PFSK-1 (cell line): Measurements from ENCODE around the gene C10orf71.

Source experiments
- FOXP2 ChIP-seq: optimal IDR thresholded peaks from 2 replicates; pipeline ENCODE3; 2011; ENCODE audit warnings: borderline replicate concordance, control low read depth, inconsistent platforms; ENCODE audit not compliant: insufficient read depth; ENCODE audit errors: extremely low read length, extremely low read depth
- POLR2AphosphoS5 ChIP-seq: IDR thresholded peaks from 2 replicates; pipeline ENCODE4 v1.6.1; 2012; ENCODE audit warnings: low read depth, mild to moderate bottlenecking, control low read depth, low read length, moderate library complexity
- REST ChIP-seq, 2 experiments: IDR thresholded peaks; 2 replicates each; pipeline versions ENCODE4 v1.6.1 to v1.8.0; 2011 to 2012; ENCODE audit warnings: low read depth in 2 of 2, low read length in 2 of 2, control low read depth in 1 of 2, inconsistent platforms in 1 of 2, mild to moderate bottlenecking in 1 of 2, moderate library complexity in 1 of 2; ENCODE audit not compliant: insufficient read depth in 1 of 2
- SIN3A ChIP-seq: IDR thresholded peaks from 2 replicates; pipeline ENCODE4 v1.6.1; 2012; ENCODE audit warnings: mild to moderate bottlenecking, low read length, moderate library complexity, borderline replicate concordance; ENCODE audit not compliant: insufficient read depth
- TAF1 ChIP-seq: IDR thresholded peaks from 2 replicates; pipeline ENCODE4 v1.6.1; 2012; ENCODE audit warnings: low read length, control low read depth, borderline replicate concordance; ENCODE audit not compliant: insufficient read depth

C10orf71 gene

GRCh38 chr10:49297818-49298670 lies 926 bp upstream of the C10orf71 start:
- no peak for TF ChIP-seq FOXP2
- TF ChIP-seq TAF1, result no peak
- no peak for TF ChIP-seq REST (IDR thresholded peaks at IDR 0.05; ENCODE audit: insufficient read depth in 1 of 2, low read depth in 2 of 2, low read length in 2 of 2)
- TF ChIP-seq SIN3A, result no peak
- TF ChIP-seq POLR2AphosphoS5, result no peak

GRCh38 chr10:49298671-49298982 lies 343 bp upstream of the C10orf71 start:
- no peak for TF ChIP-seq SIN3A
- TF ChIP-seq FOXP2, result no peak
- TF ChIP-seq TAF1, result no peak
- no peak for TF ChIP-seq REST (IDR thresholded peaks at IDR 0.05; ENCODE audit: insufficient read depth in 1 of 2, low read depth in 2 of 2, low read length in 2 of 2)
- no peak for TF ChIP-seq POLR2AphosphoS5

GRCh38 chr10:49299816-49300139 lies 808 bp downstream of the C10orf71 start:
- TF ChIP-seq FOXP2 (no peak), SIN3A (no peak), POLR2AphosphoS5 (no peak), TAF1 (no peak), REST (IDR thresholded peaks at IDR 0.05; ENCODE audit: insufficient read depth in 1 of 2, low read depth in 2 of 2, low read length in 2 of 2) (no peak)

GRCh38 chr10:49300140-49300974 lies 1.4 kb downstream of the C10orf71 start:
- TF ChIP-seq FOXP2 (no peak), REST (IDR thresholded peaks at IDR 0.05; ENCODE audit: insufficient read depth in 1 of 2, low read depth in 2 of 2, low read length in 2 of 2) (no peak), TAF1 (no peak), POLR2AphosphoS5 (no peak), SIN3A (no peak)

GRCh38 chr10:49301302-49301701 lies 2.3 kb downstream of the C10orf71 start:
- TF ChIP-seq SIN3A (no peak), FOXP2 (no peak), TAF1 (no peak), REST (IDR thresholded peaks at IDR 0.05; ENCODE audit: insufficient read depth in 1 of 2, low read depth in 2 of 2, low read length in 2 of 2) (no peak), POLR2AphosphoS5 (no peak)
